Trophoblast cell (in vitro differentiated cells and primary cell): ENCODE data around the gene EIF3B.
A peak's percentile ranks its signal among the peaks of the same experiment; 100 is the strongest.
"Not testable (repeated sequence)": the region's sequence is repeated elsewhere in the genome, so short reads cannot be mapped to it uniquely, and the experiment has no call there.

Experiments
- DNase-seq, 2 donors: peaks; one replicate each; pipeline ENCODE4 v3.0.0-alpha.2; 2016
- H2AFZ ChIP-seq: 2 replicates; pipeline ENCODE4 v1.6.1; 2013; ENCODE audit warnings: low read length, moderate library complexity, mild to moderate bottlenecking; ENCODE audit not compliant: insufficient read depth, poor library complexity
- H2AK5ac ChIP-seq: 2 replicates; pipeline ENCODE4 v1.6.1; 2013; ENCODE audit warnings: mild to moderate bottlenecking, low read length
- H2BK120ac ChIP-seq: 2 replicates; pipeline ENCODE4 v1.6.1; 2013; ENCODE audit warnings: low read length, mild to moderate bottlenecking, moderate library complexity; ENCODE audit not compliant: insufficient read depth, poor library complexity
- H2BK12ac ChIP-seq: 2 replicates; pipeline ENCODE4 v1.6.1; 2013; ENCODE audit warnings: mild to moderate bottlenecking, low read length, moderate library complexity
- H2BK5ac ChIP-seq: 2 replicates; pipeline ENCODE4 v1.6.1; 2013; ENCODE audit warnings: low read length, low read depth, moderate library complexity, mild to moderate bottlenecking; ENCODE audit not compliant: poor library complexity
- H3K14ac ChIP-seq: 2 replicates; pipeline ENCODE4 v1.6.1; 2013; ENCODE audit warnings: mild to moderate bottlenecking, low read length
- H3K18ac ChIP-seq: 2 replicates; pipeline ENCODE4 v1.6.1; 2013; ENCODE audit warnings: mild to moderate bottlenecking, low read length
- H3K23ac ChIP-seq: 2 replicates; pipeline ENCODE4 v1.6.1; 2013; ENCODE audit warnings: low read length
- H3K27ac ChIP-seq: 2 replicates; pipeline ENCODE4 v1.5.1; 2013; ENCODE audit warnings: low read depth, mild to moderate bottlenecking, inconsistent platforms, low read length, moderate library complexity
- H3K27me3 ChIP-seq: 2 replicates; pipeline ENCODE4 v1.6.1; 2013; ENCODE audit warnings: inconsistent platforms, mild to moderate bottlenecking, low read length, moderate library complexity; ENCODE audit not compliant: insufficient read depth
- H3K36me3 ChIP-seq, 2 experiments: 1 replicate in 1 of 2; 2 replicates in 1 of 2; pipeline ENCODE4 v1.6.1; 2013; ENCODE audit warnings: low read length in 2 of 2, mild to moderate bottlenecking in 2 of 2, moderate library complexity in 1 of 2; ENCODE audit not compliant: insufficient read depth in 2 of 2, control insufficient read depth in 1 of 2
- H3K4ac ChIP-seq: 2 replicates; pipeline ENCODE4 v1.6.1; 2013; ENCODE audit warnings: low read depth, mild to moderate bottlenecking, low read length, moderate library complexity
- H3K4me1 ChIP-seq, 2 experiments: 1 replicate in 1 of 2; 2 replicates in 1 of 2; pipeline ENCODE4 v1.6.1; 2013; ENCODE audit warnings: low read length in 2 of 2, mild to moderate bottlenecking in 2 of 2, moderate library complexity in 1 of 2; ENCODE audit not compliant: insufficient read depth in 2 of 2, control insufficient read depth in 1 of 2
- H3K4me2 ChIP-seq: 2 replicates; pipeline ENCODE4 v1.6.1; 2013; ENCODE audit warnings: inconsistent platforms, mild to moderate bottlenecking, low read length, moderate library complexity
- H3K4me3 ChIP-seq: 2 replicates; pipeline ENCODE4 v1.5.1; 2013; ENCODE audit warnings: mild to moderate bottlenecking, low read depth, low read length, inconsistent platforms
- H3K79me1 ChIP-seq: one replicate; pipeline ENCODE4 v1.6.1; 2013; ENCODE audit warnings: low read length
- H3K79me2 ChIP-seq: 2 replicates; pipeline ENCODE4 v1.6.1; 2013; ENCODE audit warnings: low read length, mild to moderate bottlenecking; ENCODE audit not compliant: control insufficient read depth, insufficient read depth, poor library complexity
- H3K9ac ChIP-seq: 2 replicates; pipeline ENCODE4 v1.6.1; 2013; ENCODE audit warnings: mild to moderate bottlenecking, low read length
- H3K9me3 ChIP-seq: 2 replicates; pipeline ENCODE4 v1.6.1; 2013; ENCODE audit warnings: low read depth, mild to moderate bottlenecking, control low read depth, inconsistent platforms, low read length; ENCODE audit not compliant: insufficient read depth
- H4K12ac ChIP-seq: 2 replicates; pipeline ENCODE4 v1.6.1; 2013; ENCODE audit warnings: low read depth, mild to moderate bottlenecking, low read length, moderate library complexity
- H4K8ac ChIP-seq: 2 replicates; pipeline ENCODE4 v1.6.1; 2013; ENCODE audit warnings: low read depth, mild to moderate bottlenecking, low read length, moderate library complexity
- H4K91ac ChIP-seq: one replicate; pipeline ENCODE4 v1.6.1; 2013; ENCODE audit warnings: low read depth, mild to moderate bottlenecking, low read length, moderate library complexity
- WGBS: extraction: QIAGEN DNeasy Blood & Tissue Kit; methylation state at CpG from one replicate; pipeline ENCODE4 v1.1.7; 2013; ENCODE audit warnings: missing lambda C conversion rate; ENCODE audit not compliant: insufficient read length, insufficient coverage; ENCODE audit errors: extremely low coverage; 5-methylcytosine and 5-hydroxymethylcytosine counted together

Gene EIF3B

DNA sequence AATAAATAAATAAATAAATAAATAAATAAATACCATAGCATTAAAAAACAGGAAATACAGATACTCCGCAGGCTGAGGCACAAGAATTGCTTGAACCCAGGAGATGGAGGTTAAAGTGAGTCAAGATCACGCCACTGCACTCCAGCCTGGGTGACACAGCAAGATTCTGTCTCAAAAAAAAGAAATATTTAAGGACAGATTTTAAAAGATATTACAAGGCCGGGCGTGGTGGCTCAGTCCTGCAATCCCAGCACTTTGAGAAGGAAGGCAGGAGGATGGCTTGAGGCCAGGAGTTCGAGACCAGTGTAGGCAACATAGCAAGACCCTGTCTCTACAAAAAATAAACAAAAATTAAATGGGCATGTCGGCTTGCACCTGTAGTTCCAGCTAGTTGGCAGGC, 22.9 kb upstream of the EIF3B start:
- H2BK12ac ChIP-seq: no peak overlapping the region
- H4K12ac ChIP-seq: no peak overlapping the region
- no peaks in the 10 kb centered on the region for H3K27me3 ChIP-seq
- no peak overlapping the region for H3K9ac ChIP-seq
- H3K79me1 ChIP-seq: no peaks in the 10 kb centered on the region
- H3K79me2 ChIP-seq: no peaks in the 10 kb centered on the region
- no peak overlapping the region for H2AK5ac ChIP-seq
- no CpG with 5 or more reads among the region's 6 CpGs for WGBS
- H2BK120ac ChIP-seq: no peak overlapping the region
- no peak overlapping the region for H3K4me2 ChIP-seq
- no peak overlapping the region for H3K27ac ChIP-seq
- no peak overlapping the region for H3K4ac ChIP-seq
- no peak overlapping the region for H3K23ac ChIP-seq
- no peak overlapping the region for H3K14ac ChIP-seq
- no peak overlapping the region for H4K8ac ChIP-seq
- H2BK5ac ChIP-seq: no peak overlapping the region
- DNase-seq: no peak
- peaks cover 0 to 2% of the 10 kb centered on the region in 2 experiments for H3K4me1 ChIP-seq
- H3K9me3 ChIP-seq: no peaks in the 10 kb centered on the region
- H3K18ac ChIP-seq: no peak overlapping the region
- H2AFZ ChIP-seq: no peak overlapping the region
- H3K4me3 ChIP-seq: no peak overlapping the region
- peaks cover 0 to 3% of the 10 kb centered on the region in 2 experiments for H3K36me3 ChIP-seq
- no peak overlapping the region for H4K91ac ChIP-seq

GRCh38 chr7:2332606-2333231, 21.9 kb upstream of the EIF3B start:
- not testable (repeated sequence) for H3K36me3 ChIP-seq, H4K8ac ChIP-seq, H3K27ac ChIP-seq, H2BK12ac ChIP-seq, H3K23ac ChIP-seq, H2BK5ac ChIP-seq, H3K4me1 ChIP-seq, H4K91ac ChIP-seq, H3K14ac ChIP-seq, DNase-seq, H3K79me2 ChIP-seq, H3K9ac ChIP-seq, H3K4me3 ChIP-seq, H3K4ac ChIP-seq, H3K27me3 ChIP-seq, H2AFZ ChIP-seq, H3K18ac ChIP-seq, H2AK5ac ChIP-seq, H3K4me2 ChIP-seq, H3K79me1 ChIP-seq, H3K9me3 ChIP-seq, H2BK120ac ChIP-seq, H4K12ac ChIP-seq
- no CpG with 5 or more reads among the region's 4 CpGs for WGBS

GRCh38 chr7:2336626-2337299, 17.9 kb upstream of the EIF3B start:
- Histone ChIP-seq H4K8ac (no peak overlapping the region), H2BK5ac (no peak overlapping the region), H3K23ac (no peak overlapping the region), H3K4me3 (no peak overlapping the region), H2AK5ac (no peak overlapping the region), H3K27me3 (no peaks in the 10 kb centered on the region), H2BK120ac (no peak overlapping the region), H4K91ac (no peak overlapping the region), H3K9ac (no peak overlapping the region), H3K4me1 (no peaks in the 10 kb centered on the region), H3K14ac (no peak overlapping the region), H3K4me2 (no peak overlapping the region), H2BK12ac (no peak overlapping the region), H3K36me3 (peaks cover 3 to 5% of the 10 kb centered on the region in 2 experiments), H3K9me3 (no peaks in the 10 kb centered on the region), H2AFZ (no peak overlapping the region), H3K79me1 (no peaks in the 10 kb centered on the region), H4K12ac (no peak overlapping the region), H3K18ac (no peak overlapping the region), H3K4ac (no peak overlapping the region), H3K79me2 (no peaks in the 10 kb centered on the region), H3K27ac (no peak overlapping the region)
- no peak for DNase-seq
- no CpG with 5 or more reads among the region's 20 CpGs for WGBS

DNA sequence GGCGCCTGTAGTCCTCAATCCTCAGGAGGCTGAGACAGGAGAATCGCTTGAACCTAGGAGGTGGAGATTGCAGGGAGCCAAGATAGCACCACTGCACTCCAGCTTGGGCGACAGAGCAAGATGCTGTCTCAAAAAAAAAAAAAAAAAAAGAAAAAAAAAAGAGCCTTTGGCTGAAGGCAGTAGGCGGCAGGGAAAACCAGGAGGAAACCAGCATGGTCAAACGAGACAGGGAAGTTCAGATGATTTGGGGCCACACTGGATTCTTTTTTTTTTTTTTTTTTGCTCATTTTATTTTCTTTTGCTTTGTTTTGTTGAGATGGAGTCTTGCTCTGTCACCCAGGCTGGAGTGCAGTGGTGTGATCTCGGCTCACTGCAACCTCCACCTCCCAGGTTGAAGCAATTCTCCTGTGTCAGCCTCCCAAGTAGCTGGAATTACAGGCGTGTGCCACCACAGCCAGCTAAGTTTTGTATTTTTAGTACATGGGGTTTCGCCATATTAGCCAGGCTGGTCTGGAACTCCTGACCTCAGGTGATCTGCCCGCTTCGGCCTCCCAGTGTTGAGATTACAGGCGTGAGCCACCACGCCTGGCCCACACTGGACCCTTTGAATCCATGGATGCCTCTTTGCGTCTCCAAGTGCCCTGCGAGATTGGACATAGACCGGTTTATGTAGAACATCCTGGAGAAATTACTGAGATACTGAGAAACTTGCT, 7.1 kb upstream of the EIF3B start:
- not testable (repeated sequence) for H3K79me1 ChIP-seq, H2BK120ac ChIP-seq, H3K23ac ChIP-seq, H2BK5ac ChIP-seq, H3K79me2 ChIP-seq, H2BK12ac ChIP-seq, H3K14ac ChIP-seq, H3K4me2 ChIP-seq, H3K27me3 ChIP-seq, H3K4me1 ChIP-seq, H3K4ac ChIP-seq, H3K9me3 ChIP-seq, H2AFZ ChIP-seq, H4K91ac ChIP-seq, H3K18ac ChIP-seq, H3K27ac ChIP-seq, DNase-seq, H3K36me3 ChIP-seq, H3K4me3 ChIP-seq, H3K9ac ChIP-seq
- Histone ChIP-seq H4K8ac (peak overlapping the region; percentile 65), H4K12ac (peak overlapping the region; percentile 90), H2AK5ac (peak overlapping the region; percentile 62)
- WGBS: no CpG with 5 or more reads among the region's 15 CpGs
